ENCODE data around the gene CNGB1.

CNGB1 gene

DNA sequence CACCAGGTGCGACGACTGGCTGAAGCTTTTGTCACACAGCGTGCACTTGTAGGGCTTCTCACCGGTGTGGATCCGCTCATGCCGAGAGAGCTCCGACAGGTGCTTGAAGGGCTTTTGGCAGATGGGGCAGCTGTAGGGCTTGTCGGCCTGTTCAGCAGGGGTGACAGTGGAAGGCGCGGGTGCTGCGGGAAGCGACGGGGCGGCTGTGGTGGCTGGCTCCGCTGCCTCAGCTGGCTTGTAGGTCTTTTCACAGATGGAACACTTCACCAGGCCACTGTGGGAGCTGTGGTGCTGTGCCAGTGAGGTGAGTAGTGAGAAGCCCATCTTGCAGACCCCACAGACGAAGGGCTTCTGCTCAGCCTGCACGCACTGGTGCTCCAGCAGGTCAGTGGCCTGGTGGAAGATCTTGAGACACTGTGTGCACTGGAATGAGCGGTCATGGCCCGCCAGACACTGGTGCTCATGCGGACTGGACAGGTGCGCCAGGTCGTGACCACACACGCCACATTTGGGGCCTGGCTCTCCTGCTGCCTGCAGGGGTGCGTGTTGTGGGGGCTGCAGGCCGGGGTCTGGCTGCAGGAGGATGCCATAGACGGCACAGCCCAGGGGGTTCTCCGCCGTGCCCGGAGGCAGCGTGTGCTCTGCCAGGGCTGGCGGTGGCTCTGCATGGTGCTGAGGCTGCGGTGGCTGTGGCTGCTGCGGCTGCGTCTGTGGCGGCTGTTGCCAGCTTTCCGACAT, 26.8 kb upstream of the CNGB1 start:
- no peak for DNase-seq (ENCODE audit: low read depth, low spot score)
- H3K27ac ChIP-seq, result peak overlapping the region; percentile 86

GRCh38 chr16:57997176-57997527, 26.2 kb upstream of the CNGB1 start:
- no peak for DNase-seq (ENCODE audit: low read depth, low spot score)
- H3K27ac ChIP-seq, result no peak overlapping the region

DNA sequence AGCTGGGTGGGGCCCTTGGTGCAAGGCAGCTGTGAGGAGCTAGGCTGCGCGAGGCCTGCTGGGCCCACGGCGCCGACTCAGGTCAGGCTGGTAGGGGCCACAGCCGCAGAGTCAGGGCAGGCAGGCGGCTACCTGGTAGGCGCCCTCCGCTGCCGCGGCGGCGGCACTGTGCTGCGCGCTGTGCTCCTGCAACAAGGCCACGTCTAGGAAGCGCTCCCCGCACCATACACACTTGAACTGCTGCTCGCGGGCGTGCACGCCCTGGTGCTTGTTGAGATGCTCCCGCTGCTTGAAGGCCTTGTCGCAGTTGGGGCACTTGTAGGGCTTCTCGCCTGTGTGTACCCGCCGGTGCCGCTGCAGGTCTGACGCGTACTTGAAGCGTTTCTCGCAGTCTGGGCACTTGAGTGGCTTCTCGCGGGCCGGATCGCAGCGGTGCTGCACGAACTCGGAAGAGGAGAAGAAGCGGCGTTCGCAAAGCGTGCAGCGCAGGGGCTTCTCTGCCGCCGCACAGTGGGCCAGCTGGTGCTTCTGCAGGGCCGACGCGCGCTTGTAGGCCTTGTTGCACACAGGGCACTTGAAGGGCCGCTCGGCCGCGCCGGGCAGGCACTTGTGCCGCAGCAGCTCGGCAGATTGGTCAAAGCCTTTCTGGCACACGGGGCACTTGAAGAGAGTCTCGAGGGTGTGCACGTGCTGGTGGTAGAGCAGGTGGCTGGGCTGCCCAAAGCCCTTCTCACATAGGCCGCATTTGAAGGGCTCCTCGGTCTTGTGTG, 25.7 kb upstream of the CNGB1 start:
- H3K27ac ChIP-seq, result no peak overlapping the region
- DNase-seq (ENCODE audit: low read depth, low spot score), result no peak

GRCh38 chr16:57995721-57996405, 24.9 kb upstream of the CNGB1 start:
- no peak for DNase-seq (ENCODE audit: low read depth, low spot score)
- H3K27ac ChIP-seq, result no peak overlapping the region

DNA sequence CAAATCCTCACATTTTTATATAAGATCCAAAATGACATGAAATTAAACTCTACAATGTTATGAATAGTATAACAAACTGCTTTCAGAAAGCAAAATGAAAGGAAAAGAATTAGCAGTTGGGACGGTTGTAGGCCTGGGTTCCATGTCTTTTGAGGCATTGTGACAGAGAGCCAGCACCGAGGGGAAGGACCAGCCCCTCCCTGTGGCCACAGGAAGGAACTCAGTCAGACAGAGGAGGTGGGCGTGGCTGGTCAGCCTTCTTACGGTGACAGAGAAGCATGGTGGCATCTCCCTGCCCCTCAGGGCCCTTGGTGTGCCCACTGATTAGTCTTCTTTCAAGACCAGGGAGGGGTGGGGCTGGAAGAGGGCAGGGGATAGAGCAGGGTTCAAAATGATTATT, 23.9 kb upstream of the CNGB1 start:
- DNase-seq (ENCODE audit: low read depth, low spot score), result no peak

DNA sequence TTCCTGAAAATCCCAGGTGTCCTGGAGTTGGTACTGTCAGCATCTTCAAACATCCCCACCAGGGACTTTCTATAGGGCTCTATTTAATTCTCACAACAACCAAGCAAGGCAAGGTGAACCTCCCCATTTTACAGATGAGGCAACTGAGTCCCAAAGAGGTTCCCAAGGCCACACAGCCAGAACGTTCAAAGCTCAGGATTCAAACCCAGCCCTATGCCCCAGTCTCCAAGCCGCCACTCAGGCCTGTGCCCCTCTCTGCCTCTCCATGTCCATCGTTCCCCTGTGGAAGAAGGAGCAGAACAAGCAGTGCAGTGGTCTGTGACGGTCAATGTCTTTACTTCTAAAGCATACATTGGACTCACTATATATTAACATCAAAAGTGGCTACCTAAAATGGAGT, 23.4 kb upstream of the CNGB1 start:
- no peak for DNase-seq (ENCODE audit: low read depth, low spot score)
- H3K27ac ChIP-seq, result no peak overlapping the region

More for the DNA sequence above, 23.9 kb upstream of the CNGB1 start:
- H3K27ac ChIP-seq, result no peak overlapping the region

- peak overlapping the region; percentile 72 for H3K27ac ChIP-seq
- no peak for DNase-seq (ENCODE audit: low read depth, low spot score)
Observed at GRCh38 chr16:57993897-57994296, 23.0 kb upstream of the CNGB1 start.

DNA sequence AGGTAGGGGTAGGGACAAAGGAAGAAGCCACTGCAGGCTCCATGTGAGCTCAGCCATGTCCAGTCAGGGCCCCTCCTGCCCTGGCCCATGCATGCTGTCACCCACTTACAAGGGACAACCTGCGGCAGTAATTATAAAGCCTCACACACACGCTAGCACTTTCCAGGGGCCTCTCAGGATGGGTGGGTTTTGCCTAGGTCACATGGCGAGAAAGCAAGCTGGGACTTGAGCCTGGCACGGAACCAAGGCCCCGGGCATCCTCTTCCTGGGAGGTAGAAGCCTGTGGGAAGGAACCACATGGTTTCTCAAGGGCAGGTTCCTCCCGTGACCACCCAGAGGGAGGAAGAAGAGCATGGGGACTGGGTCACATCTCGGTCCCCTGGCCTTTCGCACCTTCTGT, 22.5 kb upstream of the CNGB1 start:
- peak overlapping the region; percentile 72 for H3K27ac ChIP-seq
- DNase-seq (ENCODE audit: low read depth, low spot score), result no peak

DNA sequence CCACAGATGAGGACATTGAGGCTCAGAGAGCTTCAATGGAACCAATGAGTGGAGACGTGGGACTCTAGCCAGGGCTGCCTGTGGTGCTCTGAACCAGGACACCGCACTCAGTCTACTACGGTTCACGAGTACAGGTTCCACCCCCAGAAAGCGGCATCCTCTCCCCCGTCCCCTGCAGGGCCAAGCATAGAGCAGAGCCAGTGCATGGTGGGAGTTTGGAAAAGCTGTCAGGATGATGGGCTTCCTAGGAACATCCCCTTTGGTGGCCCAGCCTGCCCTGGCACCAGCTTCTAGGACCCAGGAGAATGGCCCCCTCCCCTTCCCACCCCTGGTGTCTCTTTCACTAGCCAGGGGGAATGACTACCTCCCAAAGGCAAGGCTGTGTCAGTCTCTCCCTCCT, 21.2 kb upstream of the CNGB1 start:
- H3K27ac ChIP-seq, result peak overlapping the region; percentile 72
- no peak for DNase-seq (ENCODE audit: low read depth, low spot score)

DNA sequence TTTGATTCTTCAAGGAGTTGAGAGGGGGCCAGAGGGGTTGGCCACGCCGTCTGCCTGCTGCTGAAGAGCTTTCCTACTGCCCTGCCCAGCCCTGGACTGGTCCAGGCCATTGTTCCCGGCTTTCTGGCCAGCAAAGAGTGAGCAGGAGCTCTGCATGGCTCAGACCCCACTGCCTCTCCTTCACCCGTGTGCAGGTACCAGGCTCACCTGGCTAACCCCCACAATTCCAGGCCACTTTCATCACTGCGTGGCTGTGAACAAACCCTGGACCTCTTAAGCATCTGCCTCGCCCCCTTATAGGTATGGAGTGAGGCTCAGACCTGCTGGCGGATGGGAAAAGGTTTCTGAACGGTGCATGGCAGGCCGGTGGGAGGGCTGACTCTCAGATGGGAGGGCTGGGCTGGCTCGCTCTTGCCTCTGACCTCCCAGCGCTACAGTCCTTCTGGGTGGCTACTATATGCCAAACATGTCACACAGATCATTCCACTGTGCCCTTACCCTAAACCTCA, 20.7 kb upstream of the CNGB1 start:
- no peak overlapping the region for H3K27ac ChIP-seq
- no peak for DNase-seq (ENCODE audit: low read depth, low spot score)

GRCh38 chr16:57988929-57989328, 18.0 kb upstream of the CNGB1 start:
- peak; percentile 68 for DNase-seq (ENCODE audit: low read depth, low spot score)
- peak overlapping the region; percentile 62 for H3K27ac ChIP-seq

GRCh38 chr16:57987441-57988177, 16.7 kb upstream of the CNGB1 start:
- no peak overlapping the region for H3K27ac ChIP-seq
- DNase-seq (ENCODE audit: low read depth, low spot score), result no peak

DNA sequence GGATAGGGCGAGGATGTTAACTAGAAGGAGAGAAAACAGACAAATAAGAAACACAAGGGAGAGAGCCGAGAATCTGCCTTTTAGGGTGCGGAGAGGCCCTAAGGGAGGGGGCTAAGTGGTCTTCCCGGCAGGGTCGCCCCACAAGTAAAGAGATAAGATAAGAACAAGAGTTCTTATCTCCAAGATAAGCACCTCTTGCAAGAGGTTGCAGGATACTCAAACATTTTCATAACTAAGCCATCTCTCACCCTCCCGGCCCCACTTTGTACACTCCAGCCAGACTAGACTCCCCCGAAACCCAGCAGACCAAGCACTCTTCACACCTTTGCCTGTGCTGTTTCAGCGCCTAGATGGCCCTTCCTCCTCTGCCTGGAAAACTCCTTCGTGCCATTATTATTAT, 15.3 kb upstream of the CNGB1 start:
- no peak overlapping the region for H3K27ac ChIP-seq

DNA sequence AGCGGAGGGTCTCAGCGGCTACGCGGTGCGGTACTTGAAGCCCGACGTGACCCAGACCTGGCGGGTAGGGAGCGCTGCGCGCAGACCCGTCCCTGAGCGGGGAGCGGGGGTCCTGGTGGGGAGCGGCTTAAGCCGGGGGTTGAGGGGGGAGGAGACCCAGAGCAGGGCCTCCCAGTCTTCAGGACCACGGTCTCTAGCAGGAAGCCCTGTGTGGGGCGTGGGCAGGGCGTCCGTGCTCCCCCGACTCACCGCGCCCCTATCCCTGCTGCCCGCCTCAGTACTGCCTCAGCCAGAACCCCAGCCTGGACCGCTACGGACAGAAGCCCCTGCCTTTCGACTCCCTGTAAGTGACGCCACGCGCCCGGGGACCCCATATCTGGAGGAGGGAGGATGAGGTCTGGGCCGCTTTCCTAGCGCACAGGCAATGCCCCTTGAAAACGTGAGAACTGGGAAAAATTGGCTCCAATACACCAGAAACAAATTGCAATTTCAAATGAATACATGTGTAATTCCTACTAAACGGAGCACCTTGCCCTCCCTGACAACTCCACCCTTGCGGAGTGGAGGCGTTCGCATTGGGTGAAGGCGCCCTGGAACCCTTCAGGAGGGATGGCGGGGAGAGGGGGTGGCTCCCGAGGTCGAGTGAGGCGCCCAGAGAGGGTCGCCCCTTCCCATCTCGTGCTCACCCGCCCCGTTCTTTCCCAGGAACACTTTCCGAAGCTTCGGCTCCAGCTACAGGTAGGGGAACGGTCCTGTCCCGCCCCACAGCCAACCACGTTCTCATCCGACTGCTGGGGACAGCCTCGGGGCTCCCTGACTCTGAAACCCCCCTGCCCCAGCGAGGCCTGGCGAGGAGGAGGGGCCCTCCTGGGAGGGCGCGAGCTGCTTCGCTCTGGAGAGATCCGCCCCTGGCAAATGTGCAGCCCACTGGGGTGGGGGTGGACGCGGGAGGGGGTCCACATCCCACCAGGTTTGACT, 14.6 kb upstream of the CNGB1 start:
- H3K27ac ChIP-seq, result no peak overlapping the region
- DNase-seq (ENCODE audit: low read depth, low spot score), result no peak

More for the DNA sequence above, 15.3 kb upstream of the CNGB1 start:
- DNase-seq (ENCODE audit: low read depth, low spot score), result no peak

DNA sequence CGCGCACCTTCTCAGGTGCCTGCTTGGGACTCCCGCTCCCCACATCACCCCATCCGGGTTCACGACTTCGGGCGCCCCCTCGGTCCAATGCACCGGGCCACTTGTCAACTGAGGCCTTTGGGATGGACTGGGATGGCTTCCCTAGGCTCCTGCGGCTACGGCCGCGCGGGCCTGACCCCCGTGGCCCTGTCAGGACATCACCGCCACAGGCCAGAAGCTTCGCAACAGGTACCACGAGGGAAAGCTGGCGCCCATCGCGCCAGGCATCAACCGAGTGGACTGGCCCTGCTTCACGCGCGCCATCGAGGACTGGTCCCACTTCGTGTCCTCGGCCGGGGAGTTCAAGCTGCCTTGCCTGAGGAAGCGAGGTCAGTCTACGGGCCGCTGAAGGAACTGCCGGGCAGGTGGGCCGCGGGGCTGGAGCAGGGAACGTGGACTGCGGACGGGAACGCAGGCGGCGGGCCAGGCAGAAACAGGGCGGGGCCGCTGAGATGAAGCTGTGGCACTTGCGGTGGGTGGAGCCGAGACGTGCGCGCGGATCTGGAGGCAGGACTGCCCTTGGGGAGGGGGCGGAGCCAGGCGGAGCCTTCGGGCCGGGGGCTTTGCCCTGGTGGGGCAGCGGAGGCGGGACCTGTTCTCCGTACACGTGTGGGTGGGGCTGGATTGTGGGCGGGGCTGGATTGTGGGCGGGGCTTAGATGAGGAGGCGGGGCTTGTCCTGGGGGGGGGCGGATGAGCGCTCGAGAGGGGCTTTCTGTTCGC, 13.7 kb upstream of the CNGB1 start:
- DNase-seq (ENCODE audit: low read depth, low spot score), result peak; percentile 51
- H3K27ac ChIP-seq, result no peak overlapping the region

GRCh38 chr16:57982385-57982784, 11.5 kb upstream of the CNGB1 start:
- no peak overlapping the region for H3K27ac ChIP-seq
- DNase-seq (ENCODE audit: low read depth, low spot score), result no peak

GRCh38 chr16:57981636-57982035, 10.7 kb upstream of the CNGB1 start:
- DNase-seq (ENCODE audit: low read depth, low spot score), result no peak
- H3K27ac ChIP-seq, result no peak overlapping the region

- no peak overlapping the region for H3K27ac ChIP-seq
- DNase-seq (ENCODE audit: low read depth, low spot score), result no peak
Observed at GRCh38 chr16:57979006-57979585, 8.2 kb upstream of the CNGB1 start.
